Ectodermal cell (in vitro differentiated cells): ENCODE data around the gene GRIP1.

Source experiments
- H3K27ac ChIP-seq: 2 replicates; pipeline ENCODE4 v1.7.0; 2013; ENCODE audit warnings: mild to moderate bottlenecking, low read depth, low read length; ENCODE audit not compliant: insufficient read depth, poor library complexity, severe bottlenecking
- H3K27me3 ChIP-seq: 2 replicates; pipeline ENCODE4 v1.7.0; 2013; ENCODE audit warnings: mild to moderate bottlenecking, low read length; ENCODE audit not compliant: insufficient read depth, control insufficient read depth, poor library complexity, severe bottlenecking
- H3K36me3 ChIP-seq: one replicate; pipeline ENCODE4 v1.7.0; 2013; ENCODE audit warnings: low read length; ENCODE audit not compliant: control insufficient read depth, insufficient read depth
- H3K4me1 ChIP-seq: one replicate; pipeline ENCODE4 v1.7.0; 2013; ENCODE audit warnings: low read length; ENCODE audit not compliant: control insufficient read depth, insufficient read depth
- H3K4me3 ChIP-seq: 2 replicates; pipeline ENCODE4 v1.7.0; 2013; ENCODE audit warnings: low read depth, low read length, control low read depth; ENCODE audit not compliant: insufficient read depth
- H3K9me3 ChIP-seq: 2 replicates; pipeline ENCODE4 v1.7.0; 2013; ENCODE audit warnings: mild to moderate bottlenecking, low read length, moderate library complexity; ENCODE audit not compliant: control insufficient read depth
- WGBS, 2 experiments: methylation state at CpG; one replicate each; pipeline ENCODE4 v1.1.7; 2013; ENCODE audit warnings: missing lambda C conversion rate in 2 of 2; 5-methylcytosine and 5-hydroxymethylcytosine counted together

Gene GRIP1

GRCh38 chr12:66648033-66648735, 30.7 kb downstream of the GRIP1 start:
- Histone ChIP-seq H3K27me3 (no peaks in the 10 kb centered on the region), H3K4me1 (peaks cover 5% of the 10 kb centered on the region), H3K9me3 (no peaks in the 10 kb centered on the region), H3K27ac (no peak overlapping the region), H3K4me3 (no peak overlapping the region), H3K36me3 (no peaks in the 10 kb centered on the region)
- 96 to 97% methylated on average over 9 to 10 of the region's 10 CpGs for WGBS, 2 experiments

- 90 to 100% methylated on average over 2 to 5 of the region's 5 CpGs for WGBS, 2 experiments
- H3K27ac ChIP-seq: no peak overlapping the region
Observed at GRCh38 chr12:66647034-66647691, 31.7 kb downstream of the GRIP1 start.

GRCh38 chr12:66644151-66644550, 34.7 kb downstream of the GRIP1 start:
- no peaks in the 10 kb centered on the region for H3K36me3 ChIP-seq
- no peak overlapping the region for H3K4me3 ChIP-seq
- WGBS, 2 experiments: 100% methylated on average over 1 of the region's 1 CpG; no CpG with 5 or more reads in 1 of the 2 experiments
- no peaks in the 10 kb centered on the region for H3K9me3 ChIP-seq
- no peak overlapping the region for H3K27ac ChIP-seq
- H3K27me3 ChIP-seq: no peaks in the 10 kb centered on the region
- H3K4me1 ChIP-seq: peaks cover under 1% of the 10 kb centered on the region

More at GRCh38 chr12:66647034-66647691, 31.7 kb downstream of the GRIP1 start:
- peaks cover 5% of the 10 kb centered on the region for H3K4me1 ChIP-seq
- H3K36me3 ChIP-seq: no peaks in the 10 kb centered on the region
- no peaks in the 10 kb centered on the region for H3K27me3 ChIP-seq
- no peaks in the 10 kb centered on the region for H3K9me3 ChIP-seq
- H3K4me3 ChIP-seq: no peak overlapping the region

GRCh38 chr12:66640691-66641460, 38.0 kb downstream of the GRIP1 start:
- Histone ChIP-seq H3K9me3 (no peaks in the 10 kb centered on the region), H3K27me3 (no peaks in the 10 kb centered on the region), H3K36me3 (no peaks in the 10 kb centered on the region), H3K27ac (no peak overlapping the region), H3K4me1 (no peaks in the 10 kb centered on the region), H3K4me3 (no peak overlapping the region)
- WGBS, 2 experiments: 85 to 95% methylated on average over 2 of the region's 2 CpGs

GRCh38 chr12:66638666-66639065, 40.2 kb downstream of the GRIP1 start:
- WGBS, 2 experiments: 79 to 100% methylated on average over 1 to 2 of the region's 2 CpGs
- Histone ChIP-seq H3K36me3 (no peaks in the 10 kb centered on the region), H3K27me3 (no peaks in the 10 kb centered on the region), H3K4me1 (no peaks in the 10 kb centered on the region), H3K4me3 (no peak overlapping the region), H3K27ac (no peak overlapping the region), H3K9me3 (no peaks in the 10 kb centered on the region)

GRCh38 chr12:66637699-66638301, 41.1 kb downstream of the GRIP1 start:
- H3K27me3 ChIP-seq: no peaks in the 10 kb centered on the region
- WGBS, 2 experiments: 88 to 95% methylated on average over 1 of the region's 3 CpGs
- H3K36me3 ChIP-seq: no peaks in the 10 kb centered on the region
- no peak overlapping the region for H3K27ac ChIP-seq
- H3K4me3 ChIP-seq: no peak overlapping the region
- no peaks in the 10 kb centered on the region for H3K9me3 ChIP-seq
- no peaks in the 10 kb centered on the region for H3K4me1 ChIP-seq

GRCh38 chr12:66636771-66637170, 42.1 kb downstream of the GRIP1 start:
- Histone ChIP-seq H3K27ac (no peak overlapping the region), H3K36me3 (no peaks in the 10 kb centered on the region), H3K27me3 (no peaks in the 10 kb centered on the region), H3K4me1 (no peaks in the 10 kb centered on the region), H3K9me3 (no peaks in the 10 kb centered on the region), H3K4me3 (no peak overlapping the region)
- 91 to 95% methylated on average over 3 of the region's 3 CpGs for WGBS, 2 experiments

GRCh38 chr12:66633676-66634075, 45.2 kb downstream of the GRIP1 start:
- Histone ChIP-seq H3K27ac (no peak overlapping the region), H3K27me3 (no peaks in the 10 kb centered on the region)
- WGBS, 2 experiments: 86 to 100% methylated on average over 1 of the region's 1 CpG

GRCh38 chr12:66629138-66629870, 49.6 kb downstream of the GRIP1 start:
- Histone ChIP-seq H3K27ac (no peak overlapping the region), H3K9me3 (no peaks in the 10 kb centered on the region), H3K27me3 (no peaks in the 10 kb centered on the region), H3K4me3 (no peak overlapping the region), H3K4me1 (peaks cover 11% of the 10 kb centered on the region), H3K36me3 (no peaks in the 10 kb centered on the region)
- WGBS, 2 experiments: 92 to 93% methylated on average over 3 to 5 of the region's 5 CpGs

More at GRCh38 chr12:66633676-66634075, 45.2 kb downstream of the GRIP1 start:
- no peaks in the 10 kb centered on the region for H3K9me3 ChIP-seq
- no peak overlapping the region for H3K4me3 ChIP-seq
- no peaks in the 10 kb centered on the region for H3K4me1 ChIP-seq
- H3K36me3 ChIP-seq: no peaks in the 10 kb centered on the region
